Astrocyte (in vitro differentiated cells and primary cell): ENCODE measurements around the gene ASAP2. TPM values are rescaled to one million over a fixed set of nuclear protein-coding genes. Genes with fewer than 3 reads are reported as not detected.

Experiments used
- DNase-seq: peaks from one replicate; pipeline ENCODE4 v3.0.0-alpha.2; 2010; ENCODE audit warnings: low read depth
- FAIRE-seq: peaks from 2 replicates; lab custom pipeline; 2011; peaks lifted over from hg19 to GRCh38; lab: Jason Lieb, UNC
- H2AFZ ChIP-seq: 2 replicates; pipeline ENCODE4 v1.6.0; 2012; ENCODE audit warnings: low read depth, low read length, inconsistent platforms
- H3K27ac ChIP-seq: 2 replicates; pipeline ENCODE4 v1.5.1; 2011; ENCODE audit warnings: low read depth, low read length, inconsistent platforms
- H3K27me3 ChIP-seq: 2 replicates; pipeline ENCODE4 v1.6.0; 2011; ENCODE audit warnings: low read length, inconsistent platforms; ENCODE audit not compliant: insufficient read depth
- H3K36me3 ChIP-seq: 2 replicates; pipeline ENCODE4 v1.5.1; 2011; ENCODE audit warnings: low read length, inconsistent platforms; ENCODE audit not compliant: insufficient read depth
- H3K4me1 ChIP-seq: 2 replicates; pipeline ENCODE4 v1.5.1; 2011; ENCODE audit warnings: low read length, inconsistent platforms; ENCODE audit not compliant: insufficient read depth
- H3K4me2 ChIP-seq: 2 replicates; pipeline ENCODE4 v1.6.0; 2012; ENCODE audit warnings: low read length, inconsistent platforms
- H3K4me3 ChIP-seq: 2 replicates; pipeline ENCODE4 v1.5.1; 2011; ENCODE audit warnings: low read depth, mild to moderate bottlenecking, low read length, inconsistent platforms; ENCODE audit not compliant: insufficient read depth
- H3K79me2 ChIP-seq: 2 replicates; pipeline ENCODE4 v1.6.0; 2012; ENCODE audit warnings: mild to moderate bottlenecking, low read length, inconsistent platforms; ENCODE audit not compliant: insufficient read depth
- H3K9ac ChIP-seq: 2 replicates; pipeline ENCODE4 v1.6.0; 2012; ENCODE audit warnings: mild to moderate bottlenecking, low read length, inconsistent platforms
- H3K9me3 ChIP-seq: 2 replicates; pipeline ENCODE4 v1.5.1; 2012; ENCODE audit warnings: low read depth, mild to moderate bottlenecking, low read length, inconsistent platforms; ENCODE audit not compliant: insufficient read depth
- H4K20me1 ChIP-seq: 2 replicates; pipeline ENCODE4 v1.6.0; 2012; ENCODE audit warnings: low read length, inconsistent platforms; ENCODE audit not compliant: insufficient read depth
- H3K27ac Mint-ChIP-seq: one replicate; pipeline ENCODE4 v1.8.0; 2021; ENCODE audit warnings: mild to moderate bottlenecking, mixed read lengths; ENCODE audit not compliant: unreplicated experiment
- H3K27me3 Mint-ChIP-seq: one replicate; pipeline ENCODE4 v1.8.0; 2021; ENCODE audit warnings: low read depth, mixed read lengths; ENCODE audit not compliant: unreplicated experiment
- H3K36me3 Mint-ChIP-seq: one replicate; pipeline ENCODE4 v1.8.0; 2021; ENCODE audit warnings: low read depth, mixed read lengths; ENCODE audit not compliant: unreplicated experiment
- H3K4me1 Mint-ChIP-seq: one replicate; pipeline ENCODE4 v1.8.0; 2021; ENCODE audit warnings: low read depth, mixed read lengths; ENCODE audit not compliant: unreplicated experiment
- H3K4me3 Mint-ChIP-seq: one replicate; pipeline ENCODE4 v1.8.0; 2021; ENCODE audit warnings: mild to moderate bottlenecking, moderate library complexity, mixed read lengths; ENCODE audit not compliant: unreplicated experiment
- H3K9me3 Mint-ChIP-seq: one replicate; pipeline ENCODE4 v1.8.0; 2021; ENCODE audit warnings: mild to moderate bottlenecking, mixed read lengths; ENCODE audit not compliant: unreplicated experiment
- EZH2 ChIP-seq: IDR thresholded peaks from 2 replicates; pipeline ENCODE4 v1.6.1; 2012; ENCODE audit warnings: mild to moderate bottlenecking, low read length, inconsistent platforms; ENCODE audit not compliant: insufficient read depth
- total RNA-seq: library from RNA; stranded (reverse); gene quantifications from 2 replicates; pipeline ENCODE4 v1.2.1, GENCODE V29; 2021
- TF ChIP-seq, protein P1 (sequence below): IDR thresholded peaks from 2 replicates; pipeline ENCODE4 v1.5.1; 2011; ENCODE audit warnings: low read depth, mild to moderate bottlenecking, inconsistent platforms, low read length, moderate library complexity; ENCODE audit not compliant: insufficient read depth

Gene ASAP2
- total RNA-seq, 1 donor from 2014 or later, result 62.6 TPM

DNA sequence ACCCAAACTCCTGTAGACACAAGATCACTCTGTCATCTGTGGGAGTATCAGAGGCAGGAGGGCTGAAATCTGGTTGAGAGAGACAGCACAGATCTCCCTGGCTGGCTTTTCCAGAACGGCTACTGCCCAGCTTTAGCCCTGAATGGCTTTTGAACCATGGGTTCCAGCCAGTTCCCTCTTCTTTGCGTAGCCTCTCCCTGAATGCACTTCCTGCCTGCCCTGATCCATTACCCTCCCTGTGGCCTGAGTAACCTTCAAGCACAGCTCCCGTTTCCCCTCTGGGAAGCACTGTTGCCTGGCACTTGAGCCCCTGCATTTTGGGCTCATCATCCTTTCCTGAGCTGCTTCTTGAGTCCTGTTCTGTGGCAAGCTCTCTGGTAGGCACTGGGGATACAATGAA lies 68.8 kb downstream of the ASAP2 start:
- Histone ChIP-seq H3K27ac (no peak overlapping the region), H3K9ac (no peak overlapping the region), H3K36me3 (peaks cover under 1% of the 10 kb centered on the region), H4K20me1 (peaks cover 58% of the 10 kb centered on the region), H3K4me3 (no peak overlapping the region), H3K27me3 (no peaks in the 10 kb centered on the region), H2AFZ (no peak overlapping the region), H3K9me3 (no peaks in the 10 kb centered on the region), H3K79me2 (peaks cover 88% of the 10 kb centered on the region), H3K4me2 (no peak overlapping the region), H3K4me1 (peaks cover 5% of the 10 kb centered on the region)
- TF ChIP-seq, protein P1, sequence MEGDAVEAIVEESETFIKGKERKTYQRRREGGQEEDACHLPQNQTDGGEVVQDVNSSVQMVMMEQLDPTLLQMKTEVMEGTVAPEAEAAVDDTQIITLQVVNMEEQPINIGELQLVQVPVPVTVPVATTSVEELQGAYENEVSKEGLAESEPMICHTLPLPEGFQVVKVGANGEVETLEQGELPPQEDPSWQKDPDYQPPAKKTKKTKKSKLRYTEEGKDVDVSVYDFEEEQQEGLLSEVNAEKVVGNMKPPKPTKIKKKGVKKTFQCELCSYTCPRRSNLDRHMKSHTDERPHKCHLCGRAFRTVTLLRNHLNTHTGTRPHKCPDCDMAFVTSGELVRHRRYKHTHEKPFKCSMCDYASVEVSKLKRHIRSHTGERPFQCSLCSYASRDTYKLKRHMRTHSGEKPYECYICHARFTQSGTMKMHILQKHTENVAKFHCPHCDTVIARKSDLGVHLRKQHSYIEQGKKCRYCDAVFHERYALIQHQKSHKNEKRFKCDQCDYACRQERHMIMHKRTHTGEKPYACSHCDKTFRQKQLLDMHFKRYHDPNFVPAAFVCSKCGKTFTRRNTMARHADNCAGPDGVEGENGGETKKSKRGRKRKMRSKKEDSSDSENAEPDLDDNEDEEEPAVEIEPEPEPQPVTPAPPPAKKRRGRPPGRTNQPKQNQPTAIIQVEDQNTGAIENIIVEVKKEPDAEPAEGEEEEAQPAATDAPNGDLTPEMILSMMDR, result no peak
- no peak for TF ChIP-seq EZH2
- DNase-seq (no peak), FAIRE-seq (no peak)
- Mint-ChIP-seq H3K4me3 (no peak overlapping the region), H3K27ac (no peak overlapping the region), H3K27me3 (no peaks in the 10 kb centered on the region), H3K36me3 (peaks cover 6% of the 10 kb centered on the region), H3K9me3 (peaks cover 2% of the 10 kb centered on the region), H3K4me1 (peaks cover 22% of the 10 kb centered on the region)

DNA sequence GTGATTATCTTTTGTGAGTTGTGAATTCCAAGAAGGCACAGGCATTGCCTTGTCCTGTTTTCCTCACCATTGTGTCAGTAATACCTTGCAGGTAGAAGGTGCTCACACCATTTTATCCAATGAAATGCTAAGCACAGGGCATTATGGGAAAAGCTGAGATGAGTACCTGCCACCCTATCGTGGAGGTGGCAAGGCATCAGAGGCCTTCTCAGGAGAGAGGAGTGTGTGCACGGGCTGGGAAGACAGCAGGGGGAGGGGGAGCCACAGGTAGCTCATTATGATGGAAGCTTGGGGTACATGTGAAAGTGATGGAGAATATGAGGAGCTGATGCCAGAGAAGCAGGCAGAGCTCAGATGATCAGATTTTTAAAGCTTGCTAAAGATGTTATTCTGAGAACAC lies 69.5 kb downstream of the ASAP2 start:
- FAIRE-seq (no peak), DNase-seq (no peak)
- peaks cover 61% of the 10 kb centered on the region for H4K20me1 ChIP-seq
- TF ChIP-seq EZH2, result no peak
- TF ChIP-seq, protein P1, result no peak
- H3K27ac Mint-ChIP-seq, result no peak overlapping the region
- no peak overlapping the region for H3K9ac ChIP-seq
- H3K9me3 Mint-ChIP-seq, result peaks cover 2% of the 10 kb centered on the region
- H3K36me3 ChIP-seq, result peaks cover 3% of the 10 kb centered on the region
- no peaks in the 10 kb centered on the region for H3K27me3 Mint-ChIP-seq
- H3K4me2 ChIP-seq, result no peak overlapping the region
- H3K4me3 ChIP-seq, result no peak overlapping the region
- no peaks in the 10 kb centered on the region for H3K9me3 ChIP-seq
- H2AFZ ChIP-seq, result no peak overlapping the region
- no peak overlapping the region for H3K4me3 Mint-ChIP-seq
- no peaks in the 10 kb centered on the region for H3K27me3 ChIP-seq
- no peak overlapping the region for H3K27ac ChIP-seq
- peaks cover 5% of the 10 kb centered on the region for H3K4me1 ChIP-seq
- H3K36me3 Mint-ChIP-seq, result peaks cover 9% of the 10 kb centered on the region
- H3K4me1 Mint-ChIP-seq, result peaks cover 22% of the 10 kb centered on the region
- peaks cover 84% of the 10 kb centered on the region for H3K79me2 ChIP-seq

DNA sequence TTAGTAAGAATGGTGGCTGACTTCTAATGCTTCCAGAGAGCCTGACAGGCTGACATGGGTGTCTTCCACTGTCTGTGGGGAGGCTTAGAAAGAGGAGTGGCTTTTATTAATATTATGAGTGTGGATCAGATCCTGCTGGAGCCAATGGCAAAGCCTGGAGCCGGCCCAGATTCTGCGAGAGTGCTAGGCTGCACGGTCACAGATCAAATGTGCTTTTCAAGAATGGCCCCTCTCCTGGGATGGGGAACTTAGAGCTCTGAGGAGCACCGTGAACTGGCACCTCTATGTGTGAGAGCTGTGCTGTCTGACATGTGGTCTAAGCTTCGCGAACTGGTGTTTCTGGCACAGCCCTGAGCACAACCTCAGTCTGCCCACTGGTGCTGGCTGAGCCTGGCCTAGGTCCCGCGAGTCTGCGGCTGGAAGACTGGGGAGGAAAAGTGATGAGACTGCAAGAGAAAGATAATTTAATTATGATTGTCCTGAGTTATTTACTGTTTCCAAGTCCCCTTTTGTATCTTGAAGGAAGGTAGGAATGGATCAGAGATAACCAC lies 70.4 kb downstream of the ASAP2 start:
- FAIRE-seq (no peak), DNase-seq (no peak)
- Histone ChIP-seq H3K27me3 (no peaks in the 10 kb centered on the region), H4K20me1 (peaks cover 52% of the 10 kb centered on the region), H3K4me3 (no peak overlapping the region), H3K36me3 (peaks cover 8% of the 10 kb centered on the region), H2AFZ (no peak overlapping the region), H3K79me2 (peaks cover 76% of the 10 kb centered on the region), H3K4me2 (no peak overlapping the region), H3K9me3 (no peaks in the 10 kb centered on the region), H3K4me1 (peaks cover 5% of the 10 kb centered on the region), H3K27ac (no peak overlapping the region), H3K9ac (no peak overlapping the region)
- Mint-ChIP-seq H3K4me1 (peaks cover 30% of the 10 kb centered on the region), H3K27ac (no peak overlapping the region), H3K27me3 (no peaks in the 10 kb centered on the region), H3K9me3 (peaks cover 2% of the 10 kb centered on the region), H3K4me3 (no peak overlapping the region), H3K36me3 (peaks cover 13% of the 10 kb centered on the region)
- TF ChIP-seq, protein P1, result no peak
- no peak for TF ChIP-seq EZH2
